ENCODE measurements around the gene KCNMA1. TPM values are rescaled to one million over a fixed set of nuclear protein-coding genes. Genes with fewer than 3 reads are reported as not detected.

The KCNMA1 gene
- total and polyA plus RNA-seq, 10 donors: 9.3 to 114 (median 51.5) TPM

- no peak overlapping the region for H3K4me3 ChIP-seq
- H3K36me3 ChIP-seq: no peaks in the 10 kb centered on the region
- no peaks in the 10 kb centered on the region for H3K9me3 ChIP-seq
- no peak for DNase-seq
- intact Hi-C loops (cut with DNase I; ENCODE audit: low total_unique reads): no loop called here
- no peak overlapping the region for H3K27ac ChIP-seq
- TF ChIP-seq POLR2AphosphoS5 (IDR thresholded peaks at IDR 0.05): no peak
- TF ChIP-seq POLR2A (IDR thresholded peaks at IDR 0.05): no peak
- no peak for TF ChIP-seq CTCF (IDR thresholded peaks at IDR 0.05 in 8 of 11, conservative IDR thresholded peaks at IDR 0.05 in 3 of 11)
- H3K27me3 ChIP-seq (replicated peaks in 1 of 7): no peaks in the 10 kb centered on the region
- H3K4me1 ChIP-seq: peaks cover 0 to 3% (median 0%) of the 10 kb centered on the region in 6 donors
These were observed 585.8 kb downstream of the KCNMA1 start for GRCh38 chr10:77051837-77052236.

GRCh38 chr10:77049896-77050295 is 587.7 kb downstream of the KCNMA1 start:
- H3K4me3 ChIP-seq: no peak overlapping the region
- H3K36me3 ChIP-seq: no peaks in the 10 kb centered on the region
- H3K4me1 ChIP-seq: peaks cover 0 to 3% (median 0%) of the 10 kb centered on the region in 6 donors
- no peaks in the 10 kb centered on the region for H3K9me3 ChIP-seq
- DNase-seq: no peak
- H3K27ac ChIP-seq: no peak overlapping the region
- H3K27me3 ChIP-seq (replicated peaks in 1 of 7): no peaks in the 10 kb centered on the region
- intact Hi-C loops (cut with DNase I; ENCODE audit: low total_unique reads): no loop called here
- TF ChIP-seq CTCF (IDR thresholded peaks at IDR 0.05 in 8 of 11, conservative IDR thresholded peaks at IDR 0.05 in 3 of 11): no peak
- no peak for TF ChIP-seq POLR2AphosphoS5 (IDR thresholded peaks at IDR 0.05)
- no peak for TF ChIP-seq POLR2A (IDR thresholded peaks at IDR 0.05)
- WGBS, 5 donors: 83 to 93% (median 89%) methylated on average over 3 of the region's 3 CpGs

- H3K27ac ChIP-seq: no peak overlapping the region
- 81 to 84% (median 83%) methylated on average over 3 of the region's 3 CpGs for WGBS, 5 donors
- intact Hi-C loops (cut with DNase I; ENCODE audit: low total_unique reads): no loop called here
These were observed 588.5 kb downstream of the KCNMA1 start for GRCh38 chr10:77049146-77049545.

GRCh38 chr10:77045085-77045484 is 592.5 kb downstream of the KCNMA1 start:
- H3K36me3 ChIP-seq: no peaks in the 10 kb centered on the region
- H3K4me1 ChIP-seq: peaks cover 0 to 17% (median 9%) of the 10 kb centered on the region in 6 donors
- intact Hi-C loops (cut with DNase I; ENCODE audit: low total_unique reads): no loop called here
- H3K27me3 ChIP-seq (replicated peaks in 1 of 7): no peaks in the 10 kb centered on the region
- H3K4me3 ChIP-seq: no peak overlapping the region
- TF ChIP-seq CTCF (IDR thresholded peaks at IDR 0.05 in 8 of 11, conservative IDR thresholded peaks at IDR 0.05 in 3 of 11) (no peak), POLR2AphosphoS5 (IDR thresholded peaks at IDR 0.05) (no peak), POLR2A (IDR thresholded peaks at IDR 0.05) (no peak)
- 78 to 89% (median 82%) methylated on average over 2 of the region's 2 CpGs for WGBS, 5 donors
- H3K9me3 ChIP-seq: no peaks in the 10 kb centered on the region
- DNase-seq: no peak
- no peak overlapping the region for H3K27ac ChIP-seq

More at GRCh38 chr10:77049146-77049545, 588.5 kb downstream of the KCNMA1 start:
- TF ChIP-seq POLR2A (IDR thresholded peaks at IDR 0.05) (no peak), POLR2AphosphoS5 (IDR thresholded peaks at IDR 0.05) (no peak)
- H3K27me3 ChIP-seq (replicated peaks in 1 of 7): no peaks in the 10 kb centered on the region
- no peak for DNase-seq
- H3K36me3 ChIP-seq: no peaks in the 10 kb centered on the region
- no peaks in the 10 kb centered on the region for H3K9me3 ChIP-seq
- H3K4me1 ChIP-seq: peaks cover 0 to 3% (median 0%) of the 10 kb centered on the region in 6 donors
- no peak overlapping the region for H3K4me3 ChIP-seq

- no peaks in the 10 kb centered on the region for H3K9me3 ChIP-seq
- no peak for TF ChIP-seq POLR2AphosphoS5 (IDR thresholded peaks at IDR 0.05)
- no peak for TF ChIP-seq CTCF (IDR thresholded peaks at IDR 0.05 in 8 of 11, conservative IDR thresholded peaks at IDR 0.05 in 3 of 11)
- TF ChIP-seq POLR2A (IDR thresholded peaks at IDR 0.05): no peak
- no peaks in the 10 kb centered on the region for H3K27me3 ChIP-seq (replicated peaks in 1 of 7)
- intact Hi-C loops (cut with DNase I; ENCODE audit: low total_unique reads): no loop called here
- DNase-seq: no peak
- H3K36me3 ChIP-seq: no peaks in the 10 kb centered on the region
- H3K4me3 ChIP-seq: no peak overlapping the region
- peaks cover 0 to 17% (median 9%) of the 10 kb centered on the region in 6 donors for H3K4me1 ChIP-seq
- H3K27ac ChIP-seq: no peak overlapping the region
- 91 to 99% (median 97%) methylated on average over 2 of the region's 2 CpGs for WGBS, 5 donors
These were observed 594.2 kb downstream of the KCNMA1 start for GRCh38 chr10:77043420-77043763.
